Measurements from ENCODE around the gene MYADM. TPM values are rescaled to one million over a fixed set of nuclear protein-coding genes. Genes with fewer than 3 reads are reported as not detected.
"Not testable (repeated sequence)": the region's sequence is repeated elsewhere in the genome, so short reads cannot be mapped to it uniquely, and the experiment has no call there.

The MYADM gene
- total RNA-seq, 2 experiments from 2014 or later: 64.7 to 69.9 TPM

GRCh38 chr19:53868892-53869804, 1.5 kb downstream of the MYADM start:
- peaks cover 38% of the 10 kb centered on the region for H3K4me1 Mint-ChIP-seq (ENCODE audit: low read depth)
- POLR2A ChIA-PET: interaction anchor here (0.6 to 5.0 kb wide), 6 partner anchors 7 to 291 kb away, joined by 3 to 18 read pairs (median 6); partner anchors contain the start of genes LENG1, NDUFA3 and PRKCG
- peak overlapping the region; percentile 92 for H3K4me3 Mint-ChIP-seq
- TF ChIP-seq, protein P1, sequence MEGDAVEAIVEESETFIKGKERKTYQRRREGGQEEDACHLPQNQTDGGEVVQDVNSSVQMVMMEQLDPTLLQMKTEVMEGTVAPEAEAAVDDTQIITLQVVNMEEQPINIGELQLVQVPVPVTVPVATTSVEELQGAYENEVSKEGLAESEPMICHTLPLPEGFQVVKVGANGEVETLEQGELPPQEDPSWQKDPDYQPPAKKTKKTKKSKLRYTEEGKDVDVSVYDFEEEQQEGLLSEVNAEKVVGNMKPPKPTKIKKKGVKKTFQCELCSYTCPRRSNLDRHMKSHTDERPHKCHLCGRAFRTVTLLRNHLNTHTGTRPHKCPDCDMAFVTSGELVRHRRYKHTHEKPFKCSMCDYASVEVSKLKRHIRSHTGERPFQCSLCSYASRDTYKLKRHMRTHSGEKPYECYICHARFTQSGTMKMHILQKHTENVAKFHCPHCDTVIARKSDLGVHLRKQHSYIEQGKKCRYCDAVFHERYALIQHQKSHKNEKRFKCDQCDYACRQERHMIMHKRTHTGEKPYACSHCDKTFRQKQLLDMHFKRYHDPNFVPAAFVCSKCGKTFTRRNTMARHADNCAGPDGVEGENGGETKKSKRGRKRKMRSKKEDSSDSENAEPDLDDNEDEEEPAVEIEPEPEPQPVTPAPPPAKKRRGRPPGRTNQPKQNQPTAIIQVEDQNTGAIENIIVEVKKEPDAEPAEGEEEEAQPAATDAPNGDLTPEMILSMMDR (IDR thresholded peaks at IDR 0.05): no peak
- H3K27me3 Mint-ChIP-seq: no peaks in the 10 kb centered on the region
- H3K36me3 Mint-ChIP-seq (ENCODE audit: low read depth): peaks cover 23% of the 10 kb centered on the region
- DNase-seq (peak; percentile 93), ATAC-seq (peak; percentile 51)
- CTCF ChIA-PET: no interaction called here
- intact Hi-C loops (cut with micrococcal nuclease): no loop called here
- H3K27ac Mint-ChIP-seq: peak overlapping the region; percentile 86
- no peaks in the 10 kb centered on the region for H3K9me3 Mint-ChIP-seq

DNA sequence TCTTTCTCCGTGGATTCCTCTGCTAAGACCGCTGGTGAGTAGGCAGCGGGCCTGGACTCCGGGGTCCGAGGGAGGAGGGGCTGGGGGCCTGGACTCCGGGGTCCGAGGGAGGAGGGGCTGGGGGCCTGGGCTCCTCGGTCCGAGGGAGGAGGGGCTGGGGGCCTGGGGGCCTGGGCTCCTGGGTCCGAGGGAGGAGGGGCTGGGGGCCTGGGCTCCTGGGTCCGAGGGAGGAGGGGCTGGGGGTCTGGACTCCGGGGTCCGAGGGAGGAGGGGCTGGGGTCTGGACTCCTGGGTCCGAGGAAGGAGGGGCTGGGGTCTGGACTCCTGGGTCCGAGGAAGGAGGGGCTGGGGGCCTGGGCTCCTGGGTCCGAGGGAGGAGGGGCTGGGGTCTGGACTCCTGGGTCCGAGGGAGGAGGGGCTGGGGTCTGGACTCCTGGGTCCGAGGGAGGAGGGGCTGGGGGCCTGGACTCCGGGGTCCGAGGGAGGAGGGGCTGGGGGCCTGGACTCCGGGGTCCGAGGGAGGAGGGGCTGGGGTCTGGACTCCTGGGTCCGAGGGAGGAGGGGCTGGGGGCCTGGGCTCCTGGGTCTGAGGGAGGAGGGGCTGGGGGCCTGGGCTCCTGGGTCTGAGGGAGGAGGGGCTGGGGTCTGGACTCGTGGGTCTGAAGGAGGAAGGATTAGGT, 2.3 kb downstream of the MYADM start:
- H3K4me3 Mint-ChIP-seq: peak overlapping the region; percentile 92
- POLR2A ChIA-PET: interaction anchor here (1.3 kb wide), 1 partner anchor 9 kb away, joined by 4 read pairs; no protein-coding TSS in a partner anchor

GRCh38 chr19:53870485-53870844, 2.8 kb downstream of the MYADM start:
- Mint-ChIP-seq H3K4me1 (ENCODE audit: low read depth) (peaks cover 49% of the 10 kb centered on the region), H3K27ac (peak overlapping the region; percentile 63), H3K27me3 (no peaks in the 10 kb centered on the region), H3K4me3 (peak overlapping the region; percentile 65), H3K9me3 (no peaks in the 10 kb centered on the region), H3K36me3 (ENCODE audit: low read depth) (peaks cover 32% of the 10 kb centered on the region)
- peak; percentile 11 for DNase-seq
- CTCF ChIA-PET: no interaction called here
- ATAC-seq: no peak
- TF ChIP-seq, protein P1 (IDR thresholded peaks at IDR 0.05): no peak
- POLR2A ChIA-PET: interaction anchor here (0.8 to 1.9 kb wide), 4 partner anchors 8 to 17 kb away, joined by 3 to 7 read pairs (median 4); no protein-coding TSS in a partner anchor
- intact Hi-C loops (cut with micrococcal nuclease): no loop called here

More for the DNA sequence above, 2.3 kb downstream of the MYADM start:
- CTCF ChIA-PET; H3K27me3 Mint-ChIP-seq; ATAC-seq; DNase-seq; H3K9me3 Mint-ChIP-seq; intact Hi-C loops (cut with micrococcal nuclease): not testable (repeated sequence)
- H3K36me3 Mint-ChIP-seq (ENCODE audit: low read depth): peaks cover 31% of the 10 kb centered on the region
- peak overlapping the region; percentile 84 for H3K27ac Mint-ChIP-seq
- H3K4me1 Mint-ChIP-seq (ENCODE audit: low read depth): peaks cover 46% of the 10 kb centered on the region

- Mint-ChIP-seq H3K4me1 (ENCODE audit: low read depth) (peaks cover 49% of the 10 kb centered on the region), H3K36me3 (ENCODE audit: low read depth) (peaks cover 37% of the 10 kb centered on the region), H3K4me3 (peak overlapping the region; percentile 34), H3K27me3 (no peaks in the 10 kb centered on the region), H3K9me3 (no peaks in the 10 kb centered on the region), H3K27ac (peak overlapping the region; percentile 73)
- ChIA-PET POLR2A (interaction anchor here (0.9 to 1.9 kb wide), 3 partner anchors 8 to 18 kb away, joined by 3 to 7 read pairs (median 4); no protein-coding TSS in a partner anchor), CTCF (interaction anchor here (1.0 to 1.3 kb wide), 2 partner anchors 36 to 158 kb away, joined by 3 read pairs; no protein-coding TSS in a partner anchor)
- DNase-seq (no peak), ATAC-seq (no peak)
- intact Hi-C loops (cut with micrococcal nuclease): no loop called here
- TF ChIP-seq, protein P1 (IDR thresholded peaks at IDR 0.05): no peak
Measured at GRCh38 chr19:53871454-53871853, 3.8 kb downstream of the MYADM start.

DNA sequence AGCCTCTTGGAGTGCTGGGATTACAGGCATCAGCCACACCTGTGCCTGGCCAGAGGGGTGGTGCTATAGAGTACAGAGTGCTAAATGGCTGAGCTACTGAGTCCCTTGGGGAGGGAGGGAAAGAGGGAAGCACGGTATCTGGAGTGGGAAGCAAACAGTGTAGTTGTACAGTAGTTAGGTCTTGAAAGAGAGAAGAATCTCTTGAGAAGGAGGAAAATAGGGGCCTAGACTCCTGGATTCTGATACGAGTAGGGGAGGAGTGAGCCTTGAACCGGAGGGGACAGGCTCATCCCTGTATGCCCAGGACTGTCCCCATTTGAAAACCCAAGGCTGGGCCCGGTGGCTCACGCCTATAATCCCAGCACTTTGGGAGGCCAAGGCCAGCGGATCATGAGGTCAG, 5.1 kb downstream of the MYADM start:
- no peak overlapping the region for H3K4me3 Mint-ChIP-seq

More for the DNA sequence above, 5.1 kb downstream of the MYADM start:
- DNase-seq (no peak), ATAC-seq (no peak)
- peaks cover 42% of the 10 kb centered on the region for H3K36me3 Mint-ChIP-seq (ENCODE audit: low read depth)
- TF ChIP-seq, protein P1 (IDR thresholded peaks at IDR 0.05): no peak
- intact Hi-C loops (cut with micrococcal nuclease): no loop called here
- peak overlapping the region; percentile 57 for H3K27ac Mint-ChIP-seq
- ChIA-PET POLR2A (interaction anchor here (1.0 kb wide), 1 partner anchor 287 kb away, joined by 3 read pairs; the partner anchor contains the start of gene LENG1), CTCF (no interaction called here)
- peaks cover 57% of the 10 kb centered on the region for H3K4me1 Mint-ChIP-seq (ENCODE audit: low read depth)
- no peaks in the 10 kb centered on the region for H3K9me3 Mint-ChIP-seq
- no peaks in the 10 kb centered on the region for H3K27me3 Mint-ChIP-seq
